Mesenteric fat pad (tissue), 1 donor: ENCODE data around the gene IL17RC. TPM values are rescaled to one million over a fixed set of nuclear protein-coding genes. Genes with fewer than 3 reads are reported as not detected.
A peak's percentile ranks its signal among the peaks of the same experiment; 100 is the strongest.

Experiments used
- DNase-seq: peaks from one replicate; pipeline ENCODE4 v3.0.0-alpha.2; 2020; ENCODE audit warnings: low spot score
- total RNA-seq: library from RNA; stranded (reverse); fragmentation: NEBNext Ultra II Directional; extraction: Animal tissue kit (Norgen Biotek cat#: 25700); gene quantifications from one replicate; pipeline ENCODE4 v1.2.1, GENCODE V29; 2021
- donor health status: DM: yes; HTN: yes; CAD: no.

IL17RC gene
- total RNA-seq, 1 donor from 2014 or later, result 28.8 TPM

GRCh38 chr3:9942934-9943690 is 26.2 kb downstream of the IL17RC start:
- no peak for DNase-seq

GRCh38 chr3:9944271-9944670 is 27.4 kb downstream of the IL17RC start:
- DNase-seq, result no peak

GRCh38 chr3:9945358-9945757 is 28.5 kb downstream of the IL17RC start:
- DNase-seq, result no peak

- DNase-seq, result peak; percentile 96
These were observed 29.5 kb downstream of the IL17RC start for GRCh38 chr3:9946112-9947024.

GRCh38 chr3:9947025-9947995 is 30.4 kb downstream of the IL17RC start:
- DNase-seq, result no peak

- DNase-seq, result no peak
These were observed 31.7 kb downstream of the IL17RC start for GRCh38 chr3:9948586-9948985.

GRCh38 chr3:9949115-9949514 is 32.2 kb downstream of the IL17RC start:
- DNase-seq, result peak; percentile 73

GRCh38 chr3:9949626-9950025 is 32.7 kb downstream of the IL17RC start:
- DNase-seq, result peak; percentile 83

- peak; percentile 79 for DNase-seq
These were observed 34.2 kb downstream of the IL17RC start for GRCh38 chr3:9951126-9951525.

- peak; percentile 87 for DNase-seq
These were observed 34.7 kb downstream of the IL17RC start for GRCh38 chr3:9951598-9951961.

- peak; percentile 89 for DNase-seq
These were observed 35.3 kb downstream of the IL17RC start, which contains the start of gene PRRT3 for GRCh38 chr3:9951962-9952805. TSS of gene PRRT3 (minus strand) at chr3:9952408. CDS start at chr3:9950115, 2,293 bp downstream.

GRCh38 chr3:9955067-9955502 is 38.2 kb downstream of the IL17RC start:
- DNase-seq, result peak; percentile 73

GRCh38 chr3:9955611-9956352 is 38.9 kb downstream of the IL17RC start:
- peak; percentile 39 for DNase-seq

- no peak for DNase-seq
These were observed 40.3 kb downstream of the IL17RC start for GRCh38 chr3:9957214-9957613.

GRCh38 chr3:9965200-9965875 is 48.4 kb downstream of the IL17RC start:
- peak; percentile 22 for DNase-seq

- DNase-seq, result no peak
These were observed 49.9 kb downstream of the IL17RC start for GRCh38 chr3:9966841-9967240.

- DNase-seq, result peak; percentile 26
These were observed 52.7 kb downstream of the IL17RC start for GRCh38 chr3:9969632-9970019.

- no peak for DNase-seq
These were observed 53.2 kb downstream of the IL17RC start for GRCh38 chr3:9970020-9970652.
